Measurements from ENCODE around the gene LRFN2.

Gene LRFN2

DNA sequence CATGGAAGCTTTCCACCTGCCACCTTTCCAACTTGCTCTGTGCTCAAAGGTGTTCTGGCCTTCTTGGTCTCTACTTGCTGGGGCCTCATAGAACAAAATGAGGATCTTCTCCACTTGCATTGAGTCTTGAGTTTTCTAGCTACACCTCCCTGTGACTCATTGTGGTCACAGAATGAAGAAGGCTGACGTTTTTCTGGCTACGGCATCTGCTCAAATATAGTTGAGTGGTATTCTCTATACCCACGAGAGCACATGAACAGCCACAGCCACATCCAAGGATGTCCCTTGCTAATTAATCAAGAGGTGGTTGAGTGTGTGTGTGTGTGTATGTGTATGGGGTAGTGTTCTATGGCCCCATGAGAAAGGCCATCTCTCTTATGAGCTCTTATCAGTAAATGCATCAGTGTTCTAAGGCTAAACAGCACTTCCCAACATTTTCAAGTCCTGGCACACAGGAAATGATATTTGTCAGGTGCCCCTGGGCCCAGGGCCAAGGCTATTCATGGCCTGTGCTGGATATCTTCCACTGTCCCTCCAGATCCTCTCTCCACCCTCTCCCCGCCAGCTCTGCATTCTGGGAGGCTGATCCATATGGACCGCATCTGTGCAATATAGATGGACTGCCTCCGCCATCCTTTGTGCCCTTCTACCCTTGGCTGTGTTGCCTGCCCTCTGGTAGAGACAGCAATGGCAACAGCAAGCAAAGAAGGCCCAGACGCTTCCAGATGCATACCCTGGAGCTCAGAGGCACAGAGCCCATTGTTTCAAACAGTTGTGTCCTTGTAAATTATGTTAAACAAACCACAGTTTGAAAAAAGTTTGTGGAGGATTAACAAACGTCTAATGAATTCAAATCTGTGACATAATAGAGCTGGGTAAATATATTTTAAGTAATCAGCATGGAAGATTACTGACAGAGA is 150.2 kb downstream of the LRFN2 start:
- peak; percentile 32 for DNase-seq (ENCODE audit: low spot score)

DNA sequence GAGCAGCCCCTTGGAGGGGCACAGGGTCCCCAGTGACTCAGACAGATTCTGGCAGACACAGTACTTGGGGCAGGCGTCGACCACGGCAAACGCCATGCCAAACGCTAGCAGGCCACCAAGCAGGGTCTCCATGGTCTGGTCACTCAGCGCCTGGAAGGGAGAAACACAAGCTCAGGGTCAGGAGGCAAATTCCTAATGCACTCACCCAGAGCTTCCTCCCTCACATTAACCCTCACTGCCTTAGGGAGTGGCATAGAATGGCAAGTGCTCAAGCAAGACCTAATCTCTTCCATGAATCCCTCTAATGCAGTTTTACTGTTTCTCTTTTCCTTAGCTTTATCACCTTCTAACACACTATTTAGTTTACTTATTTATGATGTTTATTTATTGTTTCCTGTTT is 154.2 kb downstream of the LRFN2 start:
- no peak for DNase-seq (ENCODE audit: low spot score)

DNA sequence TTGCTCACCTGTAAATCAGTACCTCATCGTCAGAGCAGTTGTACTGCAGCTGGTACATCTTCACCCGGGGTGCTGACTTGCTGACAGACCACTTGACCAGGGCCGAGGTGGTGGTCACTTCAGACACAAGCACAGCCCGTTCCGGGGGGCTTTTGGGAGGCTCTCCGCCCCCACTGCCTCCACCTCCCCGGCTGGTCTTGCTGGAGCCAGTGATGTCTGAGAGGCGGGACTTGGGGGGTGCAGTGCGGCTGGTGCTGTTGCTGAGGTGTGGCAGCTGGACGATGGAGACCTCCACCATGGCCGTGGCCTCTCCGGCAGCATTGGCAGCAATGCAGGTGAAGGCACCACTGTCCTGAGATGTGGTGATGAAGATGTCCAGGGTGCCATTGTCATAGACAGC is 155.5 kb downstream of the LRFN2 start:
- no peak for DNase-seq (ENCODE audit: low spot score)

DNA sequence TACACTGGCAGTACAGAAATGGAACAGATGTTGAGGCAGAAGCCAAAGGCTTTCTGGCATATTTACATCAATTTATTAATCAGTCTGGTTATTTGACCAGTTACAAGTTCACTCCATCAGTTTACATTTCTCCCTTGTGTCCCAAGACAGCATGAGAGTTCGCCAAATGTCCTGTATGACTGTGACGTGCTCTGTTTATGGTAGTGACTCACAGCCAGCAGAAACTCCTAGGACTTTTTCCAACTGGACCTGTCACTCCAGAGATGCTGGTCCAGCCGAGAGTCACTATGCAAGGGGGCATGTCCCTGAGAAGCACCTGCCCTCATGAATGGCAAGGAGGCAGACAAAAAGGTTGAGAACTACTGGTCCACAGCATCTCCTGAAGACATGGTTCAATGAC is 160.0 kb downstream of the LRFN2 start:
- no peak for DNase-seq (ENCODE audit: low spot score)

DNA sequence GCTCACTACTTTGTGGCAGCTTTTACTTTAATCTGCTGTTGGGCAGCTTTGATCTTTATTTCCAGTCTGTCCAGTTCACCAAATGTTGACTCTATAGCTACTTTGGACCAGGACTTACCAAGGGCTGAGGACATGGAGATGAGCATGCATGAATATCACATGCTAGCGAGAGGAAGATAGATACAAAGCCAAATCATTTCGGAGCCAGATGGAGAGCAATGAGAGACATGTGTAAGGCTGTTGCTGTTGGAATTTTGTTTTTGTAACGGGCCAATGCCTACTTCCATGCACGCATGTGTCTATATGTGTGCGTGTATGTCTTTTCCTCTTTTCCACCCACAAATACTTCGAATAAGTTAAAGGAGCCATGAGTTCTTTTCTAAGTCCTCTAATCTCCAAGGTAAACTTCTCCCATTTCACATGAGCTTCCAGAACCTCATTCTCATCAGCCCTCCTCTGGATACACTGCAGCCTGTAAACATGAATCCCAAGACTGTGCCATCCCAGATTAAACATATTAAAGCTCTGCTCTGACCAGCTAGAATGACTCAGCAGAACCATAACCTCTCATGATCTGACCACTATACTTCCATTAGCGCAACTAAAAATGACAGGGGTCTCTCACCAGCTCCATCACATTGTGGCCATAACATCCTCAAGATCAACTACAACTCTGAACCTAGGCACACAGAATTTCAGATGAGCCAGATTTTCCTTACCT is 160.7 kb downstream of the LRFN2 start:
- DNase-seq (ENCODE audit: low spot score): no peak

DNA sequence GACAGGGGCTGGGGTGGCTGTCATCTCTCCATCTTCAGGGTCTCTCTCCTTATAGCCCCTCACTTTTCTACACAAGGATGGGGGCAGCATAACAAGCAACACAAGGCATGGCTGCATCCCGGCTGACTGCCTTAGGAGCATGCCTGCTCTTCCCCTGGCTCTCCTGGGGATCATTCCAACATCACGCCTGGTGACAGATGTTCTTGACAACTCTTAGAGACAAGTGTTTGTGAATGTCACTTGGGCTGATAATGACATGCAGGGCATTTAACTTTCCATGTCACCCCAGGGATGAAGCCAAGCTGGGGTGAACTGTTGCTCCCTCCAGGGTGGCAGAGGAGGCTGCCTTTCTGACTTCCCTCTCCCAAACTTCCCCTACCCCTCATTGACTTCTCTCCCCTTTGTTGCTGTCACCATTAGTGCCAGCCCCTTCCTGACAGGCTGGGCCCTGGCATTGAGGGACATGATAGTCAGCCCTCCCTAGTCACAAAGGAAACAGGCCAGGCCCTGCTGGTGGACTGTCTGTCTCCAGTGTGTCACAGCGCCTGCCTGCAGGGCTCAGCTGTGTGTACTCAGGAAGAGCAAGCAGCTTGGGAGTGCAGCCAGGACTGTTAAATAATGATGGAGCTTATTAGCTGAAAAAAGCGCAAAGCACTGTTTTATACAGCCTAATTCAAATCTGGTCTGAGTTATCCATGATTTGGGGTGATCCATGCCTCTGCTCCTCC is 161.8 kb downstream of the LRFN2 start:
- DNase-seq (ENCODE audit: low spot score): no peak

DNA sequence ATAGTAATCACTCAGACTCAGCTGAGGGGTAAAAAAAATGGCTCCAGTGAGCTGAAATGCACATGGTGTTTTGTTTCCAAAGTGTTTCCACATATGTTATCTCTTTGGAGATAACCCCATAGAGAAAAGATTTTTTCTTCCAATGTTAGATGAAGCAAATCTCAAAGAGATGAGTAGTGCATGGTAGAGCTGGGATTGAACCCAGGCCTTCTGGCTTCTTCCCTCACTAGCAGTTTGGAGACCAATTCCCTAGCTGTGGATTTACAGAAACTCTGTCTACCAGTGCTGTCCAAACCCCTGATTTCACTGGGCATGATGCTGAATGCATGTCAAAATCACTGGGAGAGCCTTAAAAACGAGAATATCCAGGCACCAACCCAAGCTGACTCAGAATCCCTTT is 165.1 kb downstream of the LRFN2 start:
- DNase-seq (ENCODE audit: low spot score): no peak

DNA sequence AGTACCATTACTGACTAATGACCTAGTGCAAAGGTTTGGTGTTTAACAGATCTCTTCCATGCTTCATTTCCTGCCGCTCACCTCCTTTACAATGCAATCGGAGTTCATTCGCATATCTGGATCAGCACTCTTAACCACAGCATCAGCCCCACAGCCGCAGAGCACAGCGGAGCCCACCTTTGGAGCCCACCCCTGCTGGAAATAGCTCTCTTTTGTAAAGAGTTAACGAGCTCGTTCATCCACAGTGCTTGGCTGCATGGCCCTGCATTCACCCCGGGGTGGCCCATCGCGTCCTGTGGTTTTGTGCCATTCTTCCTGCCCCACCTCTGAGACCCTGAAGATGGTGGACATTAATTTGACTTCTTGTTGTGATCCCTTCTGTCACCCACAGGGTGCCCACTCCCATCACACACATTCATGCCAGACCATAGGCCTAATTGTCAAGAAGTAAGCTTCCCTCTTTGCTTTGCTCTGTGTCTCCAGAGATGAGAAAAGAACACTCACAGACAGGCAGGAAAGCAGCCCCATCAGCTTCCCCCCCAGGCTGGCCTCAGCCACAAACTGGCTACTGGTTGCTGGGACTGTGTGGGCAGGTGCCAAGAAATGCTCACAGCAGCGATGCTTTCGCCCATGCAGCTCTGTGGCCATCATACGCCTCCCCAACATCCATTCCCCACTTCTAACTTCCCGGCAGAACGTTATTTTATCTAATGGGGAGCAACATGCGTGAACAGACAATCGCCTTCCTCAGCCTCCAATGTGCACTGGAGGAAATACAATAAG is 167.0 kb downstream of the LRFN2 start:
- DNase-seq (ENCODE audit: low spot score): no peak

DNA sequence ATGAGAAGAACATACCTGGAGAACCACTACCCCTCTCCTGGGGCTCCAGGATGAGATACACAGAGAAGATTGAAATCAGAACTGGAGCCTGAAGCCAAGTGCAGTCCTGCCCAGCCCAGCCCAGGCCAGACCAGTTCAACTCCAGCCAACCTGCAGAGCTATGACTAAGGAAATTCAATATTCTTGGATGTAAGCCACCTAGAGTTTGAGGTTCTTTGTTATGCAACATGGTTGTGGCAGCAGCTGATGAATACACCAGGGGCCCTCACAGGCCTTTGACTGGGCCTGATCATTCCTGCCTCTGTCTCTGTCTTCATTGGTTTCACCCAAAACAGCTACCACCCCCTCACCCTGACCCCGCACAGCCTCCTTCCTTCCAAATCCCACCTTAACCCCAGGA is 167.8 kb downstream of the LRFN2 start:
- no peak for DNase-seq (ENCODE audit: low spot score)

DNA sequence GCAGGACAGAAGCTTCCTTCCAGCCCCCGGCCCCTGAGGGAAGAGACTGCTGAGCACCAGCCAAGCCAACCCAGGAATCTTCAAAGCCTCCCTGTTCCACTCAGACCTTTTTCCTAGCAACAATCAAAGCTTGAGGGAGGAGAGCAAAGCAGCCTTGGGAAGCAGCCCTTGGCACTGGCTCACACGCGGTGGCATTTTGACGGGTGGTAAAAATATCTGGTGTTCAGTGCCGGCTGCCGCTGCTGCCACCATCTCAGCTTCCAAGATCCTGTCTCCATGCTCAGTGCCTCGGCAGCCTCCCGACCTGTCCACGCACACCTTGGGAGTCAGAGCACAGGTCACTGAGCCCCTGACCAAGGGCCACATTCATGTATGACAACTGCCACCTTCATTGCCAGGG is 170.1 kb downstream of the LRFN2 start:
- no peak for DNase-seq (ENCODE audit: low spot score)

DNA sequence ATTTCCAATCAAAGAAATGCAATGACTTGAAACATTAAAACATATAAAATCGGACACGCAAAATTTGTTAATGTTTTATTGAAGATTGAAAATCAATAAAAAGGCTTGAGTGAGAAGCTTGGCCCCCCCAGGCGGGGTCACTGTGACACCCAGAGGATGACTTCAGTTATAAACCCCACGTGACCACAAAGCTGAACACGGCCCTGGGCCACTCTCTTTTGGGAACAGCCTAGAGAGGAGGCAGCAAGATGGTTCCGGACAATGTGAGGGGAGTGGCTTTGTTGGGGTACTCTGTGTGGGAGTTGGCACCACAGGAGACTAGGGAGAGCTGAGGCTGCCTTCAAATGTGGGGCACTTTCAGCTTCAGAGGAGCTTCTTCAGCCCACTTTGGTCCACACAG is 172.5 kb downstream of the LRFN2 start:
- DNase-seq (ENCODE audit: low spot score): no peak

DNA sequence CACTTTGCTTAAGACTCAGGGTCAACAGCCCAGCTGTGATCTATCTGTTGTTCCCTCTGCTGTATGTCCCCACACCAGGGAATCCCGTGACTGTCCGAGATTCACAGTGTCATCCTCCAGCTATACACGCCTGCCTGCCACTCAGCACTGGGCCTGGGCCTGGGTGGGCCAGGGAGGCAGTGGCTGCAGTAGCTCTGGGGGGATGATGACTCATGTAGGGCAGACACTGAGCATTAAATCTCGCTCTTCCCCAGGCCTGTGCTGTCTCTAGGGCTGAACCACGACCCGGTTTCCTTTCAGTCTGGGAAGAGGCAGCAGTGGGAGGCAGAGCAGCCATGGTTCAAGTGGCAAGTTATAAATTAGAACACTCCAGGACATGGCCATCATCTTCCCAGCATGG is 173.9 kb downstream of the LRFN2 start:
- no peak for DNase-seq (ENCODE audit: low spot score)

DNA sequence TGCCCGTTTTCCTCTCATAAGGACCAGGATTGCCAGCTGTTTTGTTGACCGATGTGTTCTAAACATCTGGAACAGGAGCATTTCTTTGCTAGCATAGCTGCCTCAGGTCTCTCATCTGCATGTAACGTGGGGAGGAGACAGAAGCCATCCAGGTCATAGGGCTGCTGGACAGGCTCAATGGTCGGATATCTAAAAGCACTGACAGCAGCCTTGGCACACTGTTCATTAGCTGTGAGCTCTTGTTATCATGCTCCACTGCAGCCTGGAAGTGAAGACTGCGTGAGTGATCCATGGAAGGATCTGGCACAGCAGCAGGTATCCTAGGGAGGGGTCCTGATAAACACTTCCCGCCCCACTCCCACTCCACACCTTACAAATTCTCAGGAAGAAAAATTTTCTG is 175.3 kb downstream of the LRFN2 start:
- DNase-seq (ENCODE audit: low spot score): no peak

DNA sequence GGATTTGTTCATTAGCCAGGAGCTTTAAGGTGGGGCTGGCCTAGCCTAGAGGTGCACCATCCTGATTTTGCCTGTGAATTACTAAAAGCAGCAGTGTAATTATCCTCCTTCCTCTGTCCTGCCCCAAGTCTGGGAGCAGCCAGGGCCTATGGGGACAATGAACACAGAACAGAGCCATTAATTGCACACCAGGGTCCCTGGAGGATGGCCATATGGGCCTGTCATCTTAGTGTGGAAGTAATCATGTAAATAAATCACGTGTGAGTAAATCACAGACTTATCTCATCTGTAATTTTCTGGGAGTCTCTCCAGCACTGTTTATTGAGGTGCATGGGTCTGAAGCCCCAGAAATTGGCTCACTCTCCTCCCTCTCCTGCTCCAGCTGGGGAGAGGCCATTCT is 176.3 kb downstream of the LRFN2 start:
- no peak for DNase-seq (ENCODE audit: low spot score)

DNA sequence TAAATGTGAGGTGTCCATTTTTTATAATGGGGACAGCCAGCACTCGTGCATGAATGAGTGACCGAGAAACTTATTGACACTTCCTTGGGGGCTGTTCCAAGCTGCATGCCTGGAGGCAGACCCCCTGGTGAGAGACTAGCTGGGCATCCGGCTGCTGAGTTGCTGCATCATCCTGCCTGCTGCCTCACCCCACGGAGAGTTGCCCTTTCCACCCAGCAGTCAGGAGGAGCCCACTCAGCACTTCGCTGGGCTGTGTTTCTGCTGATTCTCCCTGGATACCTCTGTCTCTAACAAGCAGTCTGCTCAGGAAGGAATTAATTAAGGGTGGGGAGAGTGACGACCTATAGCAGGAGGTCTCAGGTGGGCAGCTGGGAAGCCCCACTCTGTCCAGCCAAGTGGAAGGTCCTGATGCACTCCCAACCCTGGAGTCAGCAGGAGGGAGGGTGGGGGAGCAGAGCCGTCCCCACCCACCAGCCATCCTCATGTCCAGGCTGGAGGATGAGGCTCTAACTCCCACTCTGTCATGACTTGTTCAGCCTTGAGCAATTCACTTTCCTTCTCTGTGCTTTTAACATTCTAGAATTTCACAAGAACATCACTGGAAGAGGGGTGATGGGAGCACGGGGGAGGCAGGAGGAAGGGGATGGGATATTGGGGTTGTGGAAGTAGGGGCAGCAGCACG is 177.3 kb downstream of the LRFN2 start:
- no peak for DNase-seq (ENCODE audit: low spot score)

DNA sequence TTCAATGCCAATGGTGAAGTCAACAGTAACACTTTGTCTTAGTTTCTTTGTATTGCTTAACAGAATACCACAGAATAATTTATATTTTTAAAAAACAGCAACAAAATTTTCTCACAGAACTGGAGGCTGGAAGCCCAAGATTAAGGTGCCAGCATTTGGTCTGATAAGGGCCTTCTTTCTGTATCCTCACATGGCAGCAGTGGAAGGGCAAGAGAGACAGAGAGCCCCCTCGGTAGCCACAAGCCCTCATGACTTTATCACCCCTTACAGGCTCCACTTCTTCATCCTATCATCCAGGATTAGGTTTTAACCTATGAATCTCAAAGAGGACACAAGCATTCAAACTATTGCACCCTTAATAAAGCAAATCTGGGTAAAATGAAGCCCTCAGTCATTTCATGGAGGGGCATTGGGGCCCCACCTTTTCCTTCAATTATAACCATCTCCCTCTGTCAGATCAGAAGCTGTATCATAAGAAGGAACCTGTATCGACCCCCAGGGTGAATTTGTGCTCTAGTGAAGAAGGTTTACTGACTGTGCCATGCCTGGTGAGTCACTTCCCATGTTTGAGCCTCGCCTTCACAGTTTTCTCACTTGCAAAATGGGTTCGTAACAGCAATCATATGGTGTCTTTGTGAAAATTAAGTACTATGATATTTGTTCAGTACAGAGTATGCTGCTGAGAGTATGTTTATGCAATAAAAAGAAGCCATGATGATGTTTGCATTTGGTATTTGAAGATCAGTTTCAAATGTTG is 178.2 kb downstream of the LRFN2 start:
- no peak for DNase-seq (ENCODE audit: low spot score)

DNA sequence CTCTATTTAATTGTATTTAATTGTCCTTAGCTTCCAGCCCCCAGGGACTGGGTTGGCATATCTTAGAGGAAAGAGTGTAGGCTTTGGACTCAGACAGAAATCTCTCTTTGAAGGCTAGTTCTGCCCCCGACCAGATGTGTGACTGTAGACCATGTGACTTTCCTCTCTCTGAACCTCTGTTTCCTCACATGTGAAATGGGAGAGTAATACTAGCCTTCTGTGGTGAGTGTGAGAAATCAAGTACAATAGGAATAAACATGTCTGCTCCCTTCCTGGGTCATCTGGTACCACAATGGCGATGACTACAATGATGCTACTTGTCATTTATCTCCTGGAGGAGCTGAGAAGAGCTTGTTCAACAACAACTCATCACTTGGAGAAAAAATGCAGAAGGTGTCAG is 179.9 kb downstream of the LRFN2 start:
- no peak for DNase-seq (ENCODE audit: low spot score)

DNA sequence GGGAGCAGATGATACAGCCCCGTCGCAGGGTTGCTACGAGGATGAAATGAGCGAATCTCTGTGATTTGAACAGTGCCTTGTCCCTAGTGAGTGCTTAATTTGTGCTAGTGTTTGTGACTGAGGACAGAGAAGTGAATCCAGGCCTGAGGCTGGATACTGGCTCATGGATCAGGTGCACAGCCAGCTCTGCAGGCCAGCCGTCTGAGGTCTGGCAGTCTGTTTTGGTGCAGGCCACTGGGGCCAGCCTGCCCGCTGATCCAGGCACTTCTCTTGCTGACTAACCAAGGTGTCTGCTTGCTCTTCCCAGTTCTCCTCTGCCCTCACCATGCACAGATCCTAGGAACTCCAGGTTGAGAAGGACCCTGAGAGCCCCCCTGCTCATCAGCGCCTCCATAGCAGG is 181.0 kb downstream of the LRFN2 start:
- no peak for DNase-seq (ENCODE audit: low spot score)

DNA sequence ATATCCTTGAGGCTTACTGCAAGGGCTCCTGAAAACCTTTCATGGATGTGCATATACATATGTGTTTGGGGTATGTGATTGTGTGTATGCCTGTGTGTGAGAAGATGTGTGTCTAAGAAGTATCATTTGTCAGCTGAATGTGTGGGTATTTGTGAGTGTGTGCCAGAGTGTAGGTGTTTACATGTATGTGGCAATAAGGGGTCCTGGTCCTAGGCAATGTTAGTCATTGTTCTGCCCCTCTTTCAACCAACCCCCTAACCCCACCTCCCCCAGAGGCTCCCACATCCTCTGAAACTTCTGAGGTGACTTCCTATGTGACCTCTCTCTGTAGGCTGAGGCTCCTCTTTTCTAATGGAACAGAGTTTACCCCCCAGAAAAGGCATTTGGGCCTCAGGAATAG is 186.4 kb downstream of the LRFN2 start:
- no peak for DNase-seq (ENCODE audit: low spot score)

DNA sequence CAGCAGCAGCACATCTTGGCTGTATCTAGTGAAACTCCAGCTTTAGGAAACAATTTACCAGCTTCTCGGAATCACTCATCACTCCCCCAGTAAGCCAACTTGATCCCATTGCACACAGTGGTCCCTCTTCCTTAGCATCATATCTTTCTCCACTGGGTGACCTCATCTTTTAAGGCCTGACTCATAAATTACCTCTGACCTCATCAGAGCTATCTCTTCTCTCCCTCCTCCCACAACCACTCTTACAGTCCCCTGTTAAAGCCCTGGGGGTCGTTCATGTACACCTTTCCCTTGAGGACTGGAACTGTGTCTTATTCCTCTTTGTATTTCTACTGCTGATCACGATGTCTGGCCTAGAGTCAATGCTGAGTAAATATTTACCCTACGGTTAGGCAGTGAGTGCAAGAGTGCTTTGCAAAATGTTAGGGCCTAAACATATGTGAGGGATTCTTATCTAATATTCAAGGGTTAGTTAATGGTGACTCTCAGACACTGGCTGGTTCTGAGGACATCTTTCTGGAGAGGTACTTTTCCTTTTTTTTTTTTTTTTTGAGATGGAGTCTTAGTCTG is 187.2 kb downstream of the LRFN2 start:
- no peak for DNase-seq (ENCODE audit: low spot score)
